ENCODE measurements around the gene GPR15.

Gene GPR15

DNA sequence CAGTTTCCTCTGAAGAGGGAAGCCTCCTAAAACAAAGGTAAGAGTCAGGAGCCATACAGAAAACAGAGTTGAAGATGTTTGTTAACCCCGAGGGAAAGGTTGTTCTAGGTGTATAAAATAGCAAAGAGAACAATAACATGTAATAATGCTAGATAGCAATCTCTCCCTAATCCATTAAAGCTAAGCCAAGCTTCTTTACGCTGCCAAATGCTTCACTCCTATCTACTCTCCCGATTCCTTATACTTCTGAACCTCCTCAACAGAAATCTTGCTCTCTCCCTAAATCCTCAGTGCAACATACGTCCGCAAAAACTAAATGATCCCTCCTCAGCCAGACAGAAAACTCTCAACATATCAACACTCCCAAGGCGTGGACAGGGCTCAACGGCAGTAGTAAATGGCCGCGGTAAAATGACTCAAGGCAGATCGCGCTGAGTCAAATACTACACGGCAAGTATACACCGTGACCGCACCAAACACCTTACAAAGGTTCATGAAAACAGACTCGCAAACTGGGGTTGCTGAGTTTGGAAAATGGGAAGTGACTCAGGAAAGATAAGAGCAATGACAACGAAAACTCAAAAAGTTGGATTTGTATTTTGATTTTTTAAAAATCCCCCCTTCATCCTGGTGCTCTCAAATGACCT is 9.8 kb upstream of the GPR15 start:
- Histone ChIP-seq H3K27ac (ENCODE audit: low read depth, low read length) (peak overlapping the region; percentile 43), H3K27me3 (ENCODE audit: control insufficient read depth, low read length) (no peaks in the 10 kb centered on the region; the same call in 1 of the 2 replicates), H3K4me3 (ENCODE audit: low read length) (peak overlapping the region; percentile 95), H3F3A (ENCODE audit: control insufficient read depth, insufficient read depth) (no peaks in the 10 kb centered on the region; the same call in 1 of the 2 replicates), H3K4me1 (ENCODE audit: control insufficient read depth, low read length) (peaks cover 35% of the 10 kb centered on the region), H3K36me3 (ENCODE audit: control insufficient read depth, low read length) (peaks cover 54% of the 10 kb centered on the region), H3K4me2 (ENCODE audit: low read length) (peak overlapping the region; percentile 88), H3K9me3 (ENCODE audit: control insufficient read depth, insufficient read depth, low read length) (peaks cover 4% of the 10 kb centered on the region; the same call in 1 of the 2 replicates), H3K79me2 (ENCODE audit: control insufficient read depth, low read length) (peaks cover 45% of the 10 kb centered on the region), H4K20me1 (ENCODE audit: control insufficient read depth, insufficient read depth, low read depth, low read length) (peaks cover 4% of the 10 kb centered on the region; the same call in 1 of the 2 replicates), H3K9me2 (replicated peaks; ENCODE audit: control insufficient read depth, low read length) (no peaks in the 10 kb centered on the region; the same call in 1 of the 2 replicates)
- no peak for TF ChIP-seq EZH2phosphoT487 (IDR thresholded peaks at IDR 0.05; ENCODE audit: borderline replicate concordance, low read length)
- TF ChIP-seq, protein P1, sequence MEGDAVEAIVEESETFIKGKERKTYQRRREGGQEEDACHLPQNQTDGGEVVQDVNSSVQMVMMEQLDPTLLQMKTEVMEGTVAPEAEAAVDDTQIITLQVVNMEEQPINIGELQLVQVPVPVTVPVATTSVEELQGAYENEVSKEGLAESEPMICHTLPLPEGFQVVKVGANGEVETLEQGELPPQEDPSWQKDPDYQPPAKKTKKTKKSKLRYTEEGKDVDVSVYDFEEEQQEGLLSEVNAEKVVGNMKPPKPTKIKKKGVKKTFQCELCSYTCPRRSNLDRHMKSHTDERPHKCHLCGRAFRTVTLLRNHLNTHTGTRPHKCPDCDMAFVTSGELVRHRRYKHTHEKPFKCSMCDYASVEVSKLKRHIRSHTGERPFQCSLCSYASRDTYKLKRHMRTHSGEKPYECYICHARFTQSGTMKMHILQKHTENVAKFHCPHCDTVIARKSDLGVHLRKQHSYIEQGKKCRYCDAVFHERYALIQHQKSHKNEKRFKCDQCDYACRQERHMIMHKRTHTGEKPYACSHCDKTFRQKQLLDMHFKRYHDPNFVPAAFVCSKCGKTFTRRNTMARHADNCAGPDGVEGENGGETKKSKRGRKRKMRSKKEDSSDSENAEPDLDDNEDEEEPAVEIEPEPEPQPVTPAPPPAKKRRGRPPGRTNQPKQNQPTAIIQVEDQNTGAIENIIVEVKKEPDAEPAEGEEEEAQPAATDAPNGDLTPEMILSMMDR (IDR thresholded peaks at IDR 0.05; ENCODE audit: low read depth, low read length, poor library complexity, severe bottlenecking), result no peak

GRCh38 chr3:98522544-98523281 is 9.1 kb upstream of the GPR15 start, which contains the start of gene CLDND1:
Gene CLDND1, minus strand, starts transcription at chr3:98522902. Its CDS starts 1,478 bp downstream, at chr3:98521424.
- Histone ChIP-seq H3K4me2 (ENCODE audit: low read length) (peak within 1 kb of the TSS; percentile 88), H3K27me3 (ENCODE audit: control insufficient read depth, low read length) (no peaks in the 10 kb centered on the region; the same call in 1 of the 2 replicates), H3K79me2 (ENCODE audit: control insufficient read depth, low read length) (peaks cover 45% of the 10 kb centered on the region), H3F3A (ENCODE audit: control insufficient read depth, insufficient read depth) (no peaks in the 10 kb centered on the region; the same call in 1 of the 2 replicates), H3K9me2 (replicated peaks; ENCODE audit: control insufficient read depth, low read length) (no peaks in the 10 kb centered on the region; the same call in 1 of the 2 replicates), H4K20me1 (ENCODE audit: control insufficient read depth, insufficient read depth, low read depth, low read length) (peaks cover 4% of the 10 kb centered on the region; the same call in 1 of the 2 replicates), H3K36me3 (ENCODE audit: control insufficient read depth, low read length) (peaks cover 48% of the 10 kb centered on the region), H3K9me3 (ENCODE audit: control insufficient read depth, insufficient read depth, low read length) (peaks cover 4% of the 10 kb centered on the region; the same call in 1 of the 2 replicates), H3K4me3 (ENCODE audit: low read length) (peak within 1 kb of the TSS; percentile 95), H3K4me1 (ENCODE audit: control insufficient read depth, low read length) (peaks cover 35% of the 10 kb centered on the region), H3K27ac (ENCODE audit: low read depth, low read length) (peak within 1 kb of the TSS; percentile 43)
- no peak for TF ChIP-seq EZH2phosphoT487 (IDR thresholded peaks at IDR 0.05; ENCODE audit: borderline replicate concordance, low read length)
- TF ChIP-seq, protein P1 (IDR thresholded peaks at IDR 0.05; ENCODE audit: low read depth, low read length, poor library complexity, severe bottlenecking), result no peak

DNA sequence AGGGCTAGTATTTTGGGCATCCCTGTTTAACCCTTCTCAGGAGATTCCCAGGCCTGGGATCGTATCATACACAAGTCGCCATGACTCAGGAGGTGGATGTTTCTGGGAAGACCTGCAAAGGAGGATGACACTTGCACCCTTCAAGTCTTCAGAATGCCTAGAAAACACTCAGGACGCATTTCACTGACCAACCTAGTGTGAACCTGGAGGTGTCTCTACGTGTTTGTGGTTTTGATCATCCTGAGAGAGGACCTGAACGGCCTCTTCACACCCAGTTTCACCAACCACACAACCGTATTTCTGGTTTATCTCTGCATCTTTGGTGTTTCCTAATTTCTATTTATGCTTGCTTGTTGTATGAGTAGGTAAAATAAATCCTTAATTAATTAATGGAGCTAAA is 6.3 kb upstream of the GPR15 start:
- Histone ChIP-seq H4K20me1 (ENCODE audit: control insufficient read depth, insufficient read depth, low read depth, low read length) (peaks cover 4% of the 10 kb centered on the region; the same call in 1 of the 2 replicates), H3K4me1 (ENCODE audit: control insufficient read depth, low read length) (peaks cover 44% of the 10 kb centered on the region), H3K27me3 (ENCODE audit: control insufficient read depth, low read length) (no peaks in the 10 kb centered on the region; the same call in 1 of the 2 replicates), H3F3A (ENCODE audit: control insufficient read depth, insufficient read depth) (peaks cover 14% of the 10 kb centered on the region), H3K4me3 (ENCODE audit: low read length) (no peak overlapping the region), H3K9me3 (ENCODE audit: control insufficient read depth, insufficient read depth, low read length) (peaks cover 4% of the 10 kb centered on the region; the same call in 1 of the 2 replicates), H3K27ac (ENCODE audit: low read depth, low read length) (no peak overlapping the region), H3K79me2 (ENCODE audit: control insufficient read depth, low read length) (peaks cover 22% of the 10 kb centered on the region), H3K36me3 (ENCODE audit: control insufficient read depth, low read length) (peaks cover 21% of the 10 kb centered on the region), H3K9me2 (replicated peaks; ENCODE audit: control insufficient read depth, low read length) (no peaks in the 10 kb centered on the region; the same call in 1 of the 2 replicates), H3K4me2 (ENCODE audit: low read length) (no peak overlapping the region)
- TF ChIP-seq, protein P1 (IDR thresholded peaks at IDR 0.05; ENCODE audit: low read depth, low read length, poor library complexity, severe bottlenecking), result no peak
- no peak for TF ChIP-seq EZH2phosphoT487 (IDR thresholded peaks at IDR 0.05; ENCODE audit: borderline replicate concordance, low read length)

All from DOHH2 (cell line).